Stimulated activated CD8-positive, alpha-beta memory T cell treated with anti-CD3 and anti-CD28 coated beads, Interleukin-12 subunit alpha, Interleukin-12 subunit beta, amount 100 ng/mL, for 1 hour (primary cell): Measurements from ENCODE around the gene CPNE6.

ENCODE experiments used
- DNase-seq: peaks from one replicate; pipeline ENCODE4 v3.0.0-alpha.2; 2020; ENCODE audit warnings: low read depth

Gene CPNE6

DNA sequence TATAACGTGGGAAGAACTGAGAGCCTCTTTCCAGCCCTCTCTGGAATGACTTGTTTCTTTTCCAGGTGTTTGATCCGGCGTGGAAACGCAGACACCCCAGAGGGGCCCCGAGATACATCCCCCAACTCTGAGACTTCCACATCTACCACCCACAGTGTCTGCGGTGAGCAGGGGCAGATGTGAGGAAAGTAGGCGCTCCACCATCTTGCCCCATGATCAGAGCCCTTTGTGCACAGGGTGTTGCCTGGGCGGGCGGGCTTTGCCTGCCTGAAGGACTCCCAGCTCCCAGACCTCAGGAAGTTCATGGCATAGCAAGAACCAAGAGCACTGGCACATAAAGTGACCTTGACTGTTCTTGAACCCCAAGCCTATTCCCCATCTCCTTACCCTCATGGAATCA lies 16.7 kb upstream of the CPNE6 start:
- DNase-seq, result no peak

DNA sequence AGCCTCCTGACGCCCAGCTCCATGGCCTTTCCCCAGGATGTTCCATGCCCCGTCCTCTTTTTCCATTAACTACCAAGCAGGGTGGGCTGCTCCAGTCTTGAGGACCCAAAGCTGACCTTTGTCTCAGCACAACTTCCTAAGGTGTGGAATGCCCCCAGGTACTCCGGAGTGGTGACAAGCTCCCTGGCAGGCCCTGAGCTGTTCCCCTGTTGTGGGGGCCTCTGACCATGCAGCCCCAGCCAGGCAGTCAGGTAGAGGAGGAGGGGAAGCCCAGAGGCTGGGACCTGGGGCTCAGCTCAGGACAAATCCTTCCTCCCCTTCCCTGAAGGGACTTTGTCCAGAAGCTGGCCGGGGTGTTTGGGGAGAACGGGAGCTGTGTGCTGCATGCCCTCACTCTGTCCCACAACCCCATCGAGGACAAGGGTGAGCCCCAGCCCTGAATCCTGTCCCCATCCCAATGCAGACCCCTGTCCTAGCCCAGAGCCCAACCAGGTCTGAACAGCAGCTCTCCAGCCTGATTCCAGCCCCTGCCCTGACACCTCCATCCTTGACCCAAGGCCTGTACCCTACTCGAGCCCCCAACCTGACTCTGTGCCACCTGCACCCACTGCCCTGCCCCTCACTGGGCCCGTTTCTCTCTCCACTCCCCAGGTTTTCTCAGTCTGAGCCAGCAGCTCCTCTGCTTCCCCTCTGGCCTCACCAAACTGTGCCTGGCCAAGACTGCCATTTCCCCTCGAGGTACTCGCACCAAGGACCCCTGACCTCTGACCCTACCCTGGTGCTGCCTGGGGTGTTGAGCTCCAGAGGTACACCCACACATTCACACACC lies 15.2 kb upstream of the CPNE6 start:
- DNase-seq, result no peak

- no peak for DNase-seq
Observed at GRCh38 chr14:24056800-24057184, 14.6 kb upstream of the CPNE6 start.

DNA sequence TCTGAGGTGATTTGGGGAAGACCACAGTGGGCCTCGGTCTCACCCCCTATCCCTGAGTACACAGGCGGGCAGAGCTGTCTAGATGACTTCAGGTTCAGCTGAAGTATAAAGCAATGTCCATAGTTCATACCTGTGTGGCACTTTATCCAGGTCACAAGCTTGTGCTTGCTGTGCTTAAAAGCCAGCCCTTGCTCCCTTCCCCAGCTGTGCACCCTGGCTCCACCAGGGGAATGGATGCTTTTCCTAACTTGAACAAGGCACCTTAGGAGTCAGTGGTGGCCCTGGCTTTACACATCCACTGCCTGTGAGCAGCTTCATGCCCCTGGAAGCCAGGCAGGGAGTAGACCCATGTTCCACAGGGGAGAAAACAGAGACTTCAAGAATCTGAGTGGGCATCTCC lies 14.1 kb upstream of the CPNE6 start:
- DNase-seq, result no peak

- DNase-seq, result no peak
Observed at GRCh38 chr14:24057867-24058259, 13.5 kb upstream of the CPNE6 start.

DNA sequence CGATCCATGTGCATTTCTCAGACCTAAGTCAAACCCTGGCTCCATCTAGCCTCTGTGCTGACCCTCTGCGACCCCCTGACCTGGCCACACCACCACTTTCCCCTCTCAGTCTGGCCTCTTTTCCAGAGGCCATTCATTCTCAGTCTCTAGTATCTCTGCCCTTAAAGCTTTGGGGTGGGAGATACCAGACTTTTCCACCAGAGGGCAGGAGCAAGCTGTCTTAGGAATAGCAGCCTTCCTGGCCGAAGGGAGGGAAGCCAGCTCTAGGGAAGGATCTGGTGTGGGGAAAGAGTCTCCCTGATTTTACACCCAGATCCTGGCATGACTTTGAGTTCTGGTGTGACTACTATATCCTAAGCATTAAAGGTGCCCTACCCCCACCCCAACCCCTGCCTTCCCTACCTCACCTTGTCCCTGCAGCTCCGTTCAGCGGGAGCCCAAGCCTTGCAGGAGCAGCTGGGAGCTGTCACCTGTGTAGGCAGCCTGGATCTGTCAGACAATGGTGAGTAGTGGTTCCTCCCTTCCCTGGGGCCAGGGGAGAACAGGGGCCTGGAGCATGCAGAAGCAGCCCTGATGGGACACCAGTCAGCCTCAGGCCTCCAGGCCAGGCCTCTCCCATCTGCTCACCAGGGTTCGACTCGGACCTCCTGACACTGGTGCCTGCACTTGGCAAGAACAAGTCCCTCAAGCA lies 13.0 kb upstream of the CPNE6 start:
- no peak for DNase-seq

DNA sequence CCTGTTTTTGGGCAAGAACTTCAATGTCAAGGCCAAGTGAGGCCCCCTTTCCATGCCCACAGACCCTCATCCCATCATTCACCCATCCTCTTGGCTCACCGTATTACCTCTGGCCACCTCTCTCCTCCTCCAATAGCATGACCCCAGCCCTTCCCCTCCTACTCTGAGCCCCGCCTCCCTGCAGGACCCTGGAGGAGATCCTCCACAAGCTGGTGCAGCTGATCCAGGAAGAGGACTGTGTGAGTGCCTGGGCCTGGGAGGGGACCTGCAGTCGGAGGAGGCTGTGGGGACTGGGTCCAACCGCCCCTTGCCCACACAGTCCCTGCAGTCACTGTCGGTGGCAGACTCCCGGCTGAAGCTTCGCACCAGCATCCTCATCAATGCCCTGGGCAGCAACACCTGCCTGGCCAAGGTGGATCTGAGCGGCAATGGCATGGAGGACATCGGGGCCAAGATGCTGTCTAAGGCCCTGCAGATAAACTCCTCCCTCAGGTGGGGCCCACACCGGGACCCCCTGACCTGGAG lies 12.3 kb upstream of the CPNE6 start:
- no peak for DNase-seq

GRCh38 chr14:24059841-24060388 lies 11.4 kb upstream of the CPNE6 start:
- DNase-seq, result no peak

DNA sequence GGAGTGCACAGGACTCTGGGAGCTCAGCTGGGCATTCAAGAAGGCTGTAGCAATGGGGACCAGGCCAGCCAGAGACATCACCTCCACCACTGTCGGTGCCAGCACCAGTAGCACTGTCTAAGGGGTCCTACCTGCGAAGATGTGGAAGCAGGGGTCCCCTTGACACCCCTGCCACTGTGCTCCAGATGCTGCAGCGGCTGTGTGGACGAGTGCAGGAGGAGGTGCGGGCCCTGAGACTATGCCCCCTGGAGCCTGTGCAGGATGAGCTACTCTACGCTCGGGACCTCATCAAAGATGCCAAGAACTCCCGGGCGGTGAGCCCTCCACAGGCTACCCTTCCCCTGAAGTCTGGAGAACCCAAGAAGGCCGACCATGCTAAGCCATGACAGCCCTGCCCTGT lies 10.9 kb upstream of the CPNE6 start:
- no peak for DNase-seq

- DNase-seq, result no peak
Observed at GRCh38 chr14:24060984-24061913, 10.1 kb upstream of the CPNE6 start.

- no peak for DNase-seq
Observed at GRCh38 chr14:24062216-24062980, 9.0 kb upstream of the CPNE6 start.

DNA sequence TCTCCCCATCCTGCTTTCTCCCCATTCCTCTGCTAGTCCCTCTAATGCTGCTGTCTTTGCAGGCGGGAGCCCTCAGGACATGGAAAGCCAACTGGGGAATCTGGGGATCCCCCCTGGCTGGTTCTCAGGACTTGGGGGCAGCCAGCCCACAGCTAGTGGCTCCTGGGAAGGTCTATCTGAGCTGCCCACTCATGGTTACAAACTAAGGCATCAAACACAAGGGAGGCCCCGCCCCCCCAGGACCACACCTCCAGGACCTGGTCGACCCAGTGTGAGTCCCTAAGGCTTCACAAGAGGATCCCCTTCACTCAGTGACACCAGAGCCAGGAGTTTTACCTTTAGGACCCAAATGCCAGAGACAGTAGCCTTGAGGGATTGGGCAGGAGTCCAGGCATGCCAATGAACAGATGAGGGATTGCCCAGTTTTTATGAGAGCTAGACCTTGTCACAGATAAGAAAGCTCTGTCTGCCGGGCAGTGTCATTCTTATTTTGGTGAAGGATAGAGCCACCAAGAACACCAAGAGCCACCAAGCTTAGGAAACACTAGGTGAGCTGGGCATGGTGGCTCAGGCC lies 8.0 kb upstream of the CPNE6 start:
- no peak for DNase-seq

DNA sequence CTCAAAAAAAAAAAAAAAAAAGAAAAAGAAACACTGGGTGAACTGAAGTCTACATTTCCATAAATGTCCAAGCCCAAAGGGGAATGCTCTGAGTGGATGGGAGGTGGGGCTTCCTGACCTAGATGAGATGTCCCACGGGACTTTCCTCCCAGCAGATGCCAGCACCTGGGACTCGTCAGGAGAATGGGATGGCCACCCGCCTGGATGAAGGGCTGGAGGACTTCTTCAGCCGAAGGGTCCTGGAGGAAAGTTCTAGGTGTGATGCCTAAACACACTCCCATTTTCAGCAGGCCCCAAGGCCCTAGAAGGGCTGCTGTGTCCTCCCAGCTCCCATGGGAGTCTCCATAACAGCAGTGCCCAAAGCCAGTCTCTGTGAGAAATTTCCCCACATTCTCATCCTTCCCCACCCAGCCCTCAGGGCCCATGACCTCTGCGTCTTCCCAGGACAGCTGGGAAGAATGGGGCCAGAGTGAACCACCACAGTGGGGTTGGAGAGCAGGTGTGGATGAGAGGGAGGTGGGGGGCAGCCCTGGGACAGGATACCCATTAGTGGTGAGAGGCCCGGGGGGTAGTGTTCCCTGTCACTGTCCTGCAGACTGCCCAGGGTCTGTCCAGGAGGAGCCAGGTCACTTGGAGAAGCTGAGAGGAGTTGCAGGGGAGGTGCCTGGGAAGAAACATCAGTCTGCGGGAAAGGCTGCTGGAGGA lies 7.1 kb upstream of the CPNE6 start:
- DNase-seq, result no peak

- no peak for DNase-seq
Observed at GRCh38 chr14:24064856-24065255, 6.5 kb upstream of the CPNE6 start.

- DNase-seq, result no peak
Observed at GRCh38 chr14:24065408-24065807, 6.0 kb upstream of the CPNE6 start.

GRCh38 chr14:24066496-24067132 lies 4.7 kb upstream of the CPNE6 start:
- DNase-seq, result no peak

DNA sequence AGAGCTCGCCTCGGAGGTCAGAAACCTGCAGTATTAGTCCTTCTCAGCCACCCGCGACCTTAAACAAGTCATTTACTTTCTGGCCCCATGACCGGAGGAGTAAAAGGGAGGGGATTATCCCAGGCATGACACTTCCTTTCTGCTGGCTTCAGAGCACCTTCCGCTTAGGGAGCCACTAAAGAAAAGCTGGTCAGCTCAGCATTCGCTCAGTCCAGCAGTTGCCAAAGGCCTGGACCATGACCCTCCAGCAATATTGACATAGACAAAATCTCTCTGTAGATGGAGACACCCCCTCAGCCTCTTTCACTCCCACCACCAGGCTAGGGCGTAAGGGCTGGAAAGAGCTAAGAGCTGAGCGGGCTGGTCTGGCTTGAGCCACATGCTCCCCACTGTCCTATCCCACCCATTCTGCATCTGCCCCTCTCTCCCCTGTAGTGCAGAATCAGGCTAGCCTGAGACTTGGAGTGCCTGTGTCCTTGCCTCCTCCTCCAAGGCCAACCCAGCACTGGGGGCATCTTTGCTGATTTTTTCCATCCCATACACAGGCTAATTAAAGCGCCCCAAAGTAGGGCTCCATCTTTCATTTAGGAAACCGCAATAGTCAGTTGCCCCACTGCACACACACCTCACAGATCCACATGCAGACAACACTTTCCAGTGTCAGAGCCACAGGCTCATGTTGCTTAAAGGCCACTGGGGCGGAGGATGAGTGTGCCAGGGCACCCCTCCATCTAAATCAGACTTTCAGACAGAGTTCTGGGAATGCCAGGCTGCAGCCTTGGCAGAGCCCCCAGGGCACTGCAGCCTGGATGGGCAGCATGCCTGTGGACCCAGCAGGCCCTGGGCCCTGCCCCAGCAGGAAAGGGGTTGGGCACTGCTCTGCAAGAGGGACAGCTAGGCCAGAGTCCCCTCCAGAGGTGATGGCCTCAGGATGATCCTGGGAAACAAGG lies 4.0 kb upstream of the CPNE6 start:
- DNase-seq, result no peak

- no peak for DNase-seq
Observed at GRCh38 chr14:24068711-24069410, 2.5 kb upstream of the CPNE6 start.
